ENCODE results near the gene ALG12.

DNA sequence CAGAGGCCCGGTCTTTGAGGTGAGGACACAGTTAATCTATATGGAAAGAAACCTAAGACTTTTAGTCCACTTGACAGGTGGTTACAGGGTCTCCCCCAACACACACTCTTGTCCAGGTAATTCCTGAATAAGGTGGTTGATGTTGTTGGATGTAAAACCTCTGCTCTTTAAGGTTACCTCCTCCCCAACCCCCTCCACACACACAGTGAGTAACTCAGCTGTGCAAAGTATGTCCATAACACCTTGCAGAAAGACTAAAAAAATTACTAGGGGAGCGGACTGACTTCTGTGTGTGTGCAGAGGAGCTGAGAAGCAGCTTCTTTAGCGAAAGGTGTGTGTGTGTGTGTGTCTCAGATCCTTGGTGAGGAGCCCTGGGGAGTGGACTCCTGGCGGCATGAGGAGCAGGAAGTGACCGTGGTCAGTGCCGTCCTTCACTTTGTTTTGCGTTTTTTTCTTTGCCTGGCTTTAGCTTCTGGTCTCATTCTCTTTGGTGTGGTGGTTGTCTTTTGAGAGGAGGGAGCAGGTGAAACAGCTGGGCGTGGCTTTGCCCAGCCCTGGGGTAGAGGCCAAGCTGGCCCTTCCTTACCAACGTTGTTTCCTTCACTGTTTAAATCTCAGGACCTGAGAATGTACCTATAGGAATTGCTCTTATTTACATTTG is 62.9 kb downstream of the ALG12 start:
- TF ChIP-seq, protein P1, sequence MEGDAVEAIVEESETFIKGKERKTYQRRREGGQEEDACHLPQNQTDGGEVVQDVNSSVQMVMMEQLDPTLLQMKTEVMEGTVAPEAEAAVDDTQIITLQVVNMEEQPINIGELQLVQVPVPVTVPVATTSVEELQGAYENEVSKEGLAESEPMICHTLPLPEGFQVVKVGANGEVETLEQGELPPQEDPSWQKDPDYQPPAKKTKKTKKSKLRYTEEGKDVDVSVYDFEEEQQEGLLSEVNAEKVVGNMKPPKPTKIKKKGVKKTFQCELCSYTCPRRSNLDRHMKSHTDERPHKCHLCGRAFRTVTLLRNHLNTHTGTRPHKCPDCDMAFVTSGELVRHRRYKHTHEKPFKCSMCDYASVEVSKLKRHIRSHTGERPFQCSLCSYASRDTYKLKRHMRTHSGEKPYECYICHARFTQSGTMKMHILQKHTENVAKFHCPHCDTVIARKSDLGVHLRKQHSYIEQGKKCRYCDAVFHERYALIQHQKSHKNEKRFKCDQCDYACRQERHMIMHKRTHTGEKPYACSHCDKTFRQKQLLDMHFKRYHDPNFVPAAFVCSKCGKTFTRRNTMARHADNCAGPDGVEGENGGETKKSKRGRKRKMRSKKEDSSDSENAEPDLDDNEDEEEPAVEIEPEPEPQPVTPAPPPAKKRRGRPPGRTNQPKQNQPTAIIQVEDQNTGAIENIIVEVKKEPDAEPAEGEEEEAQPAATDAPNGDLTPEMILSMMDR (conservative IDR thresholded peaks at IDR 0.05; ENCODE audit: low read length): no peak
- TF ChIP-seq EZH2phosphoT487 (IDR thresholded peaks at IDR 0.05; ENCODE audit: borderline replicate concordance, low read depth, low read length): no peak

All from OCI-LY7 (cell line).